Transverse colon (tissue), 4 donors: Measurements from ENCODE around the gene LYPD6. TPM values are rescaled to one million over a fixed set of nuclear protein-coding genes. Genes with fewer than 3 reads are reported as not detected.

Source experiments
- DNase-seq: peaks from one replicate; pipeline ENCODE4 v3.0.0-alpha.2; 2019
- H3K27ac ChIP-seq, 4 donors: fragments of 200-600 bp; sonication (generic); 2 replicates each; pipeline ENCODE4 v1.5.1; 2016 to 2018; ENCODE audit warnings: inconsistent platforms in 4 of 4
- H3K27me3 ChIP-seq: fragments of 200-600 bp; sonication (generic); 2 replicates; pipeline ENCODE4 v1.5.1; 2017; ENCODE audit warnings: inconsistent platforms
- H3K36me3 ChIP-seq, 4 donors: fragments of 200-600 bp; sonication (generic); 2 replicates each; pipeline ENCODE4 v1.5.1; 2017 to 2019; ENCODE audit warnings: inconsistent platforms in 4 of 4
- H3K4me1 ChIP-seq, 4 donors: fragments of 200-600 bp; sonication (generic); 2 replicates each; pipeline ENCODE4 v1.5.1; 2017 to 2020; ENCODE audit warnings: inconsistent platforms in 4 of 4
- H3K4me3 ChIP-seq, 4 donors: fragments of 200-600 bp; sonication (generic); 1 replicate in 1 of 4; 2 replicates in 3 of 4; pipeline versions ENCODE4 v1.5.1 to v1.6.1; 2017 to 2019; ENCODE audit warnings: inconsistent platforms in 4 of 4
- H3K9me3 ChIP-seq, 2 donors: fragments of 200-600 bp; sonication (generic); 2 replicates each; pipeline ENCODE4 v1.5.1; 2017 to 2019; ENCODE audit warnings: inconsistent platforms in 2 of 2
- CTCF ChIP-seq, 5 experiments: fragments of 200-600 bp in 3 of 5; fragments of 450-650 bp in 2 of 5; sonication (generic) in 3 of 5; IDR thresholded peaks; 1 replicate in 2 of 5; 2 replicates in 3 of 5; pipeline ENCODE4 v1.5.1; 2016 to 2017; ENCODE audit warnings: antibody characterized with exemption in 5 of 5, inconsistent platforms in 3 of 5, mild to moderate bottlenecking in 2 of 5, moderate library complexity in 1 of 5
- EP300 ChIP-seq: sonication (generic); formaldehyde crosslinking; IDR thresholded peaks from one replicate; pipeline ENCODE4 v1.6.1; 2017; ENCODE audit warnings: antibody characterized with exemption, low read depth
- POLR2A ChIP-seq: fragments of 450-650 bp; IDR thresholded peaks from one replicate; pipeline ENCODE4 v1.6.1; 2016; ENCODE audit warnings: antibody characterized with exemption, mild to moderate bottlenecking, moderate library complexity
- POLR2AphosphoS5 ChIP-seq, 3 donors: sonication (generic); formaldehyde crosslinking; IDR thresholded peaks; one replicate each; pipeline ENCODE4 v1.6.1; 2016; ENCODE audit warnings: antibody characterized with exemption in 3 of 3
- WGBS, 2 donors: methylation state at CpG; one replicate each; pipeline ENCODE4 v1.1.5; 2018; ENCODE audit warnings: low coverage in 1 of 2; 5-methylcytosine and 5-hydroxymethylcytosine counted together
- in situ Hi-C, 4 donors: fragments of 200-750 bp; cut with MboI; loops; one replicate each; pipeline versions ENCODE4 v1.15.0 to v1.15.1; 2017; ENCODE audit warnings: low sequenced_read_pairs in 3 of 4, low pct_ligation_motif_present in 1 of 4, low pct_unique_long_range_greater_than_20kb in 1 of 4
- intact Hi-C: fragments of 100-400 bp; cut with DNase I; formaldehyde crosslinking; loops from one replicate; pipeline ENCODE4 v1.15.1; 2023; ENCODE audit warnings: low total_unique reads
- total RNA-seq, 4 donors: library from RNA; depleted of rRNA; stranded (reverse); fragments of >200 nt; gene quantifications; one replicate each; pipeline ENCODE4 v1.1.0, GENCODE V29; 2016

LYPD6 gene
- total RNA-seq: 10 to 100 TPM in 1 of 4 donors, 1 to 10 TPM in 3; 1.3 to 12.3 (median 2.6) TPM

- peak within 1 kb of the TSS; percentile 54 to 70 (median 62) for H3K4me3 ChIP-seq
- peak; percentile 73 for DNase-seq
- H3K27me3 ChIP-seq: peaks cover 15% of the 10 kb centered on the region
- no peaks in the 10 kb centered on the region for H3K36me3 ChIP-seq
- no peaks in the 10 kb centered on the region for H3K9me3 ChIP-seq
- intact Hi-C loops (no loop called here), in situ Hi-C loops (no loop called here)
- peak within 1 kb of the TSS; percentile 67 to 89 (median 78) for H3K27ac ChIP-seq
- peak; percentile 29 for TF ChIP-seq POLR2A
- TF ChIP-seq POLR2AphosphoS5 (IDR thresholded peaks at IDR 0.05): peak in 1 of 3 donors; percentile 29
- TF ChIP-seq EP300: no peak
- WGBS, 2 donors: 6% methylated on average over 47 of the region's 96 CpGs; no CpG with 5 or more reads in 1 of the 2 donors
- peaks cover 0 to 15% (median 9%) of the 10 kb centered on the region in 4 donors for H3K4me1 ChIP-seq
These were observed at the start of gene LYPD6 for GRCh38 chr2:149330127-149331022. TSS of gene LYPD6 (plus strand) at chr2:149330587. CDS start at chr2:149437709, 107,122 bp downstream.

GRCh38 chr2:149281441-149281840 is 48.9 kb upstream of the LYPD6 start:
- Histone ChIP-seq H3K36me3 (no peaks in the 10 kb centered on the region), H3K27me3 (no peaks in the 10 kb centered on the region)
- WGBS, 2 donors: 89% methylated on average over 3 of the region's 3 CpGs; no CpG with 5 or more reads in 1 of the 2 donors

GRCh38 chr2:149290662-149291061 is 39.7 kb upstream of the LYPD6 start:
- WGBS, 2 donors: 78 to 86% methylated on average over 2 of the region's 2 CpGs
- no peak for TF ChIP-seq EP300
- TF ChIP-seq CTCF (IDR thresholded peaks at IDR 0.05): no peak
- TF ChIP-seq POLR2AphosphoS5 (IDR thresholded peaks at IDR 0.05): no peak
- TF ChIP-seq POLR2A: no peak
- no peaks in the 10 kb centered on the region for H3K9me3 ChIP-seq
- no peaks in the 10 kb centered on the region for H3K36me3 ChIP-seq
- no peaks in the 10 kb centered on the region for H3K27me3 ChIP-seq
- intact Hi-C loops (no loop called here), in situ Hi-C loops (no loop called here)
- no peaks in the 10 kb centered on the region for H3K4me1 ChIP-seq
- H3K27ac ChIP-seq: no peak overlapping the region
- DNase-seq: no peak
- H3K4me3 ChIP-seq: no peak overlapping the region

More at GRCh38 chr2:149281441-149281840, 48.9 kb upstream of the LYPD6 start:
- no peak for DNase-seq
- no peak overlapping the region for H3K4me3 ChIP-seq
- TF ChIP-seq CTCF (IDR thresholded peaks at IDR 0.05) (no peak), POLR2A (no peak), POLR2AphosphoS5 (IDR thresholded peaks at IDR 0.05) (no peak), EP300 (no peak)
- no peaks in the 10 kb centered on the region for H3K4me1 ChIP-seq
- in situ Hi-C loops (no loop called here), intact Hi-C loops (no loop called here)
- H3K9me3 ChIP-seq: no peaks in the 10 kb centered on the region
- no peak overlapping the region for H3K27ac ChIP-seq

GRCh38 chr2:149291881-149292280 is 38.5 kb upstream of the LYPD6 start:
- Histone ChIP-seq H3K4me3 (no peak overlapping the region), H3K4me1 (no peaks in the 10 kb centered on the region), H3K36me3 (no peaks in the 10 kb centered on the region), H3K27ac (no peak overlapping the region), H3K9me3 (no peaks in the 10 kb centered on the region), H3K27me3 (no peaks in the 10 kb centered on the region)
- no peak for TF ChIP-seq POLR2AphosphoS5 (IDR thresholded peaks at IDR 0.05)
- TF ChIP-seq POLR2A: no peak
- TF ChIP-seq EP300: no peak
- no peak for TF ChIP-seq CTCF (IDR thresholded peaks at IDR 0.05)
- DNase-seq: no peak
- intact Hi-C loops (no loop called here), in situ Hi-C loops (no loop called here)
